Measurements from ENCODE around the gene ATP8B4.

ATP8B4 gene

DNA sequence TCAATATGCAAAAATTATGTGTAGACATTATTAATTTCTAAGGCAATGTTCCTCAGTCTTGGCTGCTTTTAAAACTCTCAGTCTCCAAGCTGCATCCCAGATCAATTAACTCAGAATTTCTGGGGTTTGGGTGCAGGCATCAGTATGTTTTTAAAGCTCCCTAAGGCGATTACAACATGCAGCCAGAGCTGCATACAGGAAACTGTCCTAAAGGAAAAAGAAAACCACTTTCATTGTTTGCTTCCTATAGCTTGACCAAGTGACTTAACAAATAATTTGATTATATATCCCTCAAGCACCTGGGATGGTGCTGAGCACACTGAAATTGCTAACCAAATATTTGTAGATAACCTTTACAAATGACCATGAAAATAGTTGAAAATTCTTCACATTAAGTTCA is 303.5 kb downstream of the ATP8B4 start:
- Mint-ChIP-seq H3K4me1 (peaks cover 6% of the 10 kb centered on the region), H3K27ac (no peak overlapping the region), H3K4me3 (no peak overlapping the region), H3K27me3 (no peaks in the 10 kb centered on the region), H3K36me3 (no peaks in the 10 kb centered on the region), H3K9me3 (peaks cover 3% of the 10 kb centered on the region)
- ATAC-seq = no peak

DNA sequence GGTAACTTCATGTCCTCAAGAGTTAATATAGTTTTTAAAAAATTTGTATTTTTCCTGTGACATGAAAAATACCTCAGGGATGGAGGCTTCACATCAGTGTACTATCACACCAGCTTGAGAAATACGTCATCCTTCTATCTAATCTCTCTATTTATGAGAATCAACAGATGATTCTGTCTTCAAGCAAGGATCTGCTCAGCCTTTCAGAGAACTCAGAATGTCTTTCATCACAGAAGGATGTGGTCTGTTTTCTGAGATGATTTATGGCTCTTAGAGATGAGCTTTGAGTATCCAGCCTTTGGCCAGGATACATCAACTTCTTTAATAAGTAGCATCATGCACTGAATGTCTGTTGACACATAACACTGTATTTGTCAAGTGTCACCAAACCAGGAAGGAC is 304.3 kb downstream of the ATP8B4 start:
- ATAC-seq = no peak

DNA sequence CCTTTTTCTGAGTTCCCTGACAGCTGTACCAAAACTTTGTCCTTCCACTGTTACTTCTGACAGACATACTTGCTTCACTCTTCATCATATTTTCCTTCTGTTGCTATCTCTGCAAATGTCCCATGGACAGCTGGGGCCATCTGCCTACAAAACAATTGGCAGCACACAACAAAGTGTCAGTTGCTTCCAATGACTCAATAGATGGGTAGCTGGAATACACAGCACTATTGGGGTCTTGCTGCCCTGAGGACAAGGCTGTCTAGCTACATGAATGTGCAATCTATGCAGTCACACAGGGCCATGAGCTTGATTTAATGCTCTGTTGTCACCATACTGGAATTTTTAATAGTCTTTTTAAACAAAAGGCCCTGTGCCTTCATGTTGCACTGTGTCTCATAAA is 305.4 kb downstream of the ATP8B4 start:
- Mint-ChIP-seq H3K27me3 (no peaks in the 10 kb centered on the region), H3K36me3 (no peaks in the 10 kb centered on the region), H3K4me3 (no peak overlapping the region)

More for the DNA sequence above, 304.3 kb downstream of the ATP8B4 start:
- no peak overlapping the region for H3K27ac Mint-ChIP-seq
- peaks cover 3% of the 10 kb centered on the region for H3K9me3 Mint-ChIP-seq
- H3K4me1 Mint-ChIP-seq = peaks cover 6% of the 10 kb centered on the region
- no peaks in the 10 kb centered on the region for H3K36me3 Mint-ChIP-seq
- no peak overlapping the region for H3K4me3 Mint-ChIP-seq
- no peaks in the 10 kb centered on the region for H3K27me3 Mint-ChIP-seq

DNA sequence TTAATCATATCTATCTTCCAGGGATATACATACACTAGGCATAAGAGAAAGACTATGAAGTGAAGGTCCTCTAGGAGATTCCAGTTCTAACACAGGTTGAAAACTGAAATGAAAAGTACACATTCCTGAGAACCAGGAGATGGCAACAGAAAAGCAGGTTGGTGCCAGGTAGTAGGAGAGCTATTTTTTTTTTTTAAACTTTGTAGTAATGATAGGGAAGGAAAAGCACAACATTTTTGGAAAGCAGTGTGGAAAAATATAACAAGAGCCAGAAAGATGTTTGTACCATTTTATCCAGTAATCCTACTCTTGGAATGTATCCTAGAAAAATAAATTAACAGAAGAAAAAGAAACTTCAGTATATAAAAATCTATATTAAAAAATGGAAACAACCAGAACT is 308.3 kb downstream of the ATP8B4 start:
- no peak overlapping the region for H3K27ac Mint-ChIP-seq
- no peak for ATAC-seq
- H3K27me3 Mint-ChIP-seq = no peaks in the 10 kb centered on the region
- H3K36me3 Mint-ChIP-seq = no peaks in the 10 kb centered on the region
- H3K9me3 Mint-ChIP-seq = no peaks in the 10 kb centered on the region
- no peak overlapping the region for H3K4me3 Mint-ChIP-seq
- peaks cover 1% of the 10 kb centered on the region for H3K4me1 Mint-ChIP-seq

More for the DNA sequence above, 305.4 kb downstream of the ATP8B4 start:
- no peak for ATAC-seq
- peaks cover 6% of the 10 kb centered on the region for H3K4me1 Mint-ChIP-seq
- no peaks in the 10 kb centered on the region for H3K9me3 Mint-ChIP-seq
- no peak overlapping the region for H3K27ac Mint-ChIP-seq

DNA sequence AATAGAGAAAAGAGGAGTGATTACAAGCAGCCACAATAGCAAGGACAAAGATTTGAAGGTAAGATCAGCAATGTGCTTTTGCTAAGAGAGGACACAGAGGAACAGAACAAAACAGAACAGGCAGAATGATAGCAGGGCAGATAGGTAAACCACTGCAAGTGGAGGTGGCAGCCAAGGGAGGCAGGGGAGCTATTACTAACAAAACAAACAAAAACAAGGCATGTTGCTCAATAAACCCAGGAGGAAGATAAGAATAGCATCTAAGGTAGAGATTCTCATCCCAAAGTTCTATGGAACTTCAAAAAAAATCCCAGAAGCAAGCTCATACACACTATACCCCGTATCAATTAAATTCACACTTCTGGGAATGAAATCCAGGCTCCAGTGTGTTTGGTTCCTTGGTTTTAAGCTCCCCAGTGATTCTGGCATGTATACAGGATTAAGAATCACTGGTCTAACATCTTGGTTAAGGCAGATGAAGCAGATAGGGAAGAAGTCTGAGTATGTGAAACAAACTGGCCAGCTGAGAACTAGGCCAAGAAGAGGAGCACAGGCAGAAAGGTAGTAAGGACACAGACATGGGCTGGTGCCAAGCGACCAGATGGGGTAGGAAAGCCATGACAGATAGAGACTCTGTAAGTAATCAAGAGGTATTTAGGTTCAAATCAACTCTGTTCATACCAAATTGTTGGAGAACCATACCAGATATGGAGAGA is 309.0 kb downstream of the ATP8B4 start:
- no peak overlapping the region for H3K4me3 Mint-ChIP-seq
- H3K27ac Mint-ChIP-seq = no peak overlapping the region
- H3K27me3 Mint-ChIP-seq = no peaks in the 10 kb centered on the region
- peak; percentile 13 for ATAC-seq
- peaks cover under 1% of the 10 kb centered on the region for H3K9me3 Mint-ChIP-seq
- no peaks in the 10 kb centered on the region for H3K4me1 Mint-ChIP-seq
- H3K36me3 Mint-ChIP-seq = no peaks in the 10 kb centered on the region

DNA sequence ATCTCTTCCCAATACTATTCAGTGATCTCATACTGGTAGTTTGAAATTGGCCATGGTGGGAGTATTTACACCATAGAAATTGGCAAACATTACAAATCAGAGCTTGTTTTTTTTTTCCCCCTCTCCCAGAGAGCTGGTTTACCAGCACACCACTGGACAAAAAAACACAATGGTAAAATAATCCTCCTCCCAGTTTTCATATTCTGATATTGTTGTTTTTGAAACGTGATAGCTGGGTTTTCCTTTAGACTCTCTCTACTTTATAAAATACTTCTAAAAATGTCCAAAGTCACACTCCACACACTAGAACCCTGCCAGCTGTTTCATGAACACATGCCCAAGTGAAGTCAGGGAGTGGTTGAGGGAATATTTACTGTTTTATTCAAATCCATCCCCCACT is 310.7 kb downstream of the ATP8B4 start:
- no peak overlapping the region for H3K27ac Mint-ChIP-seq
- peaks cover 6% of the 10 kb centered on the region for H3K9me3 Mint-ChIP-seq
- H3K4me1 Mint-ChIP-seq = no peaks in the 10 kb centered on the region
- no peaks in the 10 kb centered on the region for H3K36me3 Mint-ChIP-seq
- ATAC-seq = no peak
- no peak overlapping the region for H3K4me3 Mint-ChIP-seq
- no peaks in the 10 kb centered on the region for H3K27me3 Mint-ChIP-seq

Measured in stimulated activated memory B cell treated with anti-CD40 and anti-IgM and Interleukin-4, amounts not matched to agents 10 μg/mL and 1 μg/mL and 100 μg/mL, for 72 hours (primary cell).